ENCODE results near the gene GPAT2.
"Not testable (repeated sequence)": the region's sequence is repeated elsewhere in the genome, so short reads cannot be mapped to it uniquely, and the experiment has no call there.

GRCh38 chr2:96025755-96026154, 9.0 kb downstream of the GPAT2 start:
- TF ChIP-seq CTCF, POLR2A (IDR thresholded peaks at IDR 0.05): not testable (repeated sequence)
